CD4-positive, alpha-beta T cell treated with Interleukin-4 for 4 hours (primary cell): ENCODE results near the gene TEK.
"Not testable (repeated sequence)": the region's sequence is repeated elsewhere in the genome, so short reads cannot be mapped to it uniquely, and the experiment has no call there.

Experiments
- DNase-seq: peaks from one replicate; pipeline ENCODE4 v3.0.0-alpha.2; 2020

Gene TEK

GRCh38 chr9:27108981-27109541 lies at the start of gene TEK:
TSS of gene TEK (plus strand) at chr9:27109225. CDS start at chr9:27109591, 366 bp downstream.
- no peak for DNase-seq

- DNase-seq, result no peak
Measured at GRCh38 chr9:27059412-27059811, 49.6 kb upstream of the TEK start.

GRCh38 chr9:27059907-27060306 lies 49.1 kb upstream of the TEK start:
- DNase-seq, result no peak

GRCh38 chr9:27065288-27065687 lies 43.7 kb upstream of the TEK start:
- DNase-seq, result no peak

- no peak for DNase-seq
Measured at GRCh38 chr9:27073841-27074728, 34.9 kb upstream of the TEK start.

GRCh38 chr9:27078685-27079084 lies 30.3 kb upstream of the TEK start:
- DNase-seq, result no peak

- no peak for DNase-seq
Measured at GRCh38 chr9:27085456-27085855, 23.6 kb upstream of the TEK start.

- no peak for DNase-seq
Measured at GRCh38 chr9:27086818-27087680, 22.0 kb upstream of the TEK start.

GRCh38 chr9:27088981-27089380 lies 20.0 kb upstream of the TEK start:
- no peak for DNase-seq

- no peak for DNase-seq
Measured at GRCh38 chr9:27089706-27090105, 19.3 kb upstream of the TEK start.

GRCh38 chr9:27090231-27090630 lies 18.8 kb upstream of the TEK start:
- no peak for DNase-seq

- DNase-seq, result no peak
Measured at GRCh38 chr9:27090711-27091110, 18.3 kb upstream of the TEK start.

- not testable (repeated sequence) for DNase-seq
Measured at GRCh38 chr9:27092496-27092895, 16.5 kb upstream of the TEK start.

GRCh38 chr9:27093384-27094067 lies 15.5 kb upstream of the TEK start:
- DNase-seq, result not testable (repeated sequence)

GRCh38 chr9:27094640-27095298 lies 14.3 kb upstream of the TEK start:
- no peak for DNase-seq

- no peak for DNase-seq
Measured at GRCh38 chr9:27107241-27107640, 1.8 kb upstream of the TEK start.

- no peak for DNase-seq
Measured at GRCh38 chr9:27109621-27110020, 596 bp downstream of the TEK start.

GRCh38 chr9:27110181-27110580 lies 1.2 kb downstream of the TEK start:
- no peak for DNase-seq

GRCh38 chr9:27112235-27112634 lies 3.2 kb downstream of the TEK start:
- no peak for DNase-seq

- no peak for DNase-seq
Measured at GRCh38 chr9:27117489-27118135, 8.6 kb downstream of the TEK start.

GRCh38 chr9:27118916-27119315 lies 9.9 kb downstream of the TEK start:
- DNase-seq, result no peak

- no peak for DNase-seq
Measured at GRCh38 chr9:27124151-27124550, 15.1 kb downstream of the TEK start.
